Peyer's patch (tissue), 4 donors: ENCODE measurements around the gene UBA6.

Experiments used
- POLR2A ChIP-seq, 2 donors: fragments of 450-650 bp; IDR thresholded peaks; one replicate each; pipeline ENCODE4 v1.5.1; 2017; ENCODE audit warnings: antibody characterized with exemption in 2 of 2, mild to moderate bottlenecking in 2 of 2, moderate library complexity in 2 of 2
- TF ChIP-seq, protein P1 (sequence below), 6 experiments: fragments of 450-650 bp in 4 of 6; fragments of 200-600 bp in 2 of 6; sonication (generic) in 1 of 6; IDR thresholded peaks; one replicate each; pipeline ENCODE4 v1.5.1; 2017 to 2019; ENCODE audit warnings: antibody characterized with exemption in 6 of 6, mild to moderate bottlenecking in 3 of 6, moderate library complexity in 1 of 6

DNA sequence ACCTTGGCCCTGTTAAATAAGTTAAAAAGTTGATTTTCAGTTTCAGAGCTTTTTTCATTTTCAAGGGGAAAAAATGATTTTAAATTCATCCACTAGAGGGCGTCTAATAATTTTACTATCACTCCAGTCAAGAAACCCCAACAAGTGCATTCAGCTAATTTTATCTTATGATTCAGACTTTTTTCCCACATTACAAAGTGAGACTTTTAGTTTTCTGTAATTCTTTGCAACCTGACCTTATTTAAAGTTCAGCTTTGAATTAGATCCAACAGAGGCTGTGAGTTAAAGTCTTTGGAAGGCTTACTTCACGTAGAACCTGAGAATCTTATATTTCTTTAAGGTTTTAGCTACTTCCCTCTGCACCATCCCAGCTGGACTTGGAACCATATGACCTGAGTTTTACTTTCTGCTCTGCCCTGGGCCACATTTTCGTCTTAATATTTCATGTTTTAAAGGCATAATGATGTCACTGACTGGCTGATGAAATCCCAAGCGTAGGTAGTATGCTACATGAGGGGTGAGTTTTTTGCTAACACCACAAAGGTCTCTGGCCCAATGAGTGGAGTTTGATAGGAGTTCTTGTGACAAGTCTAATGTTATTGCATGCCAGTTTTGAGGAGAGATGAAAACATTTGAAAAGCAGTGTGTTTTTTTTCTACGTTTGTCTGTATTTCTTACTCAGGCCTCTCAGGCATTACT, 46.0 kb upstream of the UBA6 start:
- TF ChIP-seq POLR2A (IDR thresholded peaks at IDR 0.05): no peak
- TF ChIP-seq, protein P1, sequence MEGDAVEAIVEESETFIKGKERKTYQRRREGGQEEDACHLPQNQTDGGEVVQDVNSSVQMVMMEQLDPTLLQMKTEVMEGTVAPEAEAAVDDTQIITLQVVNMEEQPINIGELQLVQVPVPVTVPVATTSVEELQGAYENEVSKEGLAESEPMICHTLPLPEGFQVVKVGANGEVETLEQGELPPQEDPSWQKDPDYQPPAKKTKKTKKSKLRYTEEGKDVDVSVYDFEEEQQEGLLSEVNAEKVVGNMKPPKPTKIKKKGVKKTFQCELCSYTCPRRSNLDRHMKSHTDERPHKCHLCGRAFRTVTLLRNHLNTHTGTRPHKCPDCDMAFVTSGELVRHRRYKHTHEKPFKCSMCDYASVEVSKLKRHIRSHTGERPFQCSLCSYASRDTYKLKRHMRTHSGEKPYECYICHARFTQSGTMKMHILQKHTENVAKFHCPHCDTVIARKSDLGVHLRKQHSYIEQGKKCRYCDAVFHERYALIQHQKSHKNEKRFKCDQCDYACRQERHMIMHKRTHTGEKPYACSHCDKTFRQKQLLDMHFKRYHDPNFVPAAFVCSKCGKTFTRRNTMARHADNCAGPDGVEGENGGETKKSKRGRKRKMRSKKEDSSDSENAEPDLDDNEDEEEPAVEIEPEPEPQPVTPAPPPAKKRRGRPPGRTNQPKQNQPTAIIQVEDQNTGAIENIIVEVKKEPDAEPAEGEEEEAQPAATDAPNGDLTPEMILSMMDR (IDR thresholded peaks at IDR 0.05): peak; percentile 40 to 74 (median 46)
